Fibroblast of villous mesenchyme (primary cell): ENCODE results near the gene ROBO2. TPM values are rescaled to one million over a fixed set of nuclear protein-coding genes. Genes with fewer than 3 reads are reported as not detected.

ENCODE experiments used
- DNase-seq: peaks from one replicate; pipeline ENCODE4 v3.0.0-alpha.2; 2010; ENCODE audit warnings: low read depth
- H3K4me3 ChIP-seq: 2 replicates; pipeline ENCODE4 v1.5.1; 2011; ENCODE audit warnings: low read depth, mild to moderate bottlenecking, low read length
- CTCF ChIP-seq: IDR thresholded peaks from 2 replicates; pipeline ENCODE4 v1.5.1; 2012; ENCODE audit warnings: low read depth, mild to moderate bottlenecking, low read length; ENCODE audit not compliant: insufficient read depth
- total RNA-seq: library from RNA; depleted of rRNA; stranded (reverse); fragments of >200 nt; gene quantifications from 2 replicates; pipeline ENCODE4 v1.2.3, GENCODE V29; 2012

ROBO2 gene
- total RNA-seq: 3.0 and 6.1 TPM in 2 replicates

GRCh38 chr3:77039606-77040171 is at the start of gene ROBO2:
Gene ROBO2 (plus strand): TSS chr3:77040099. CDS start chr3:77040786, 687 bp downstream.
- H3K4me3 ChIP-seq: peak within 1 kb of the TSS; percentile 5
- no peak for TF ChIP-seq CTCF
- DNase-seq: peak; percentile 0

- no peak overlapping the region for H3K4me3 ChIP-seq
- no peak for TF ChIP-seq CTCF
- DNase-seq: no peak
Measured at GRCh38 chr3:76990606-76991005, 49.3 kb upstream of the ROBO2 start.

- no peak for DNase-seq
- TF ChIP-seq CTCF: no peak
- H3K4me3 ChIP-seq: no peak overlapping the region
Measured at GRCh38 chr3:76991165-76991564, 48.7 kb upstream of the ROBO2 start.

- TF ChIP-seq CTCF: no peak
- DNase-seq: no peak
- no peak overlapping the region for H3K4me3 ChIP-seq
Measured at GRCh38 chr3:76997733-76998132, 42.2 kb upstream of the ROBO2 start.

- H3K4me3 ChIP-seq: no peak overlapping the region
- no peak for TF ChIP-seq CTCF
- DNase-seq: no peak
Measured at GRCh38 chr3:76998555-76998954, 41.3 kb upstream of the ROBO2 start.

GRCh38 chr3:77001062-77001701 is 38.7 kb upstream of the ROBO2 start:
- no peak overlapping the region for H3K4me3 ChIP-seq
- TF ChIP-seq CTCF: no peak
- DNase-seq: no peak

GRCh38 chr3:77014226-77014625 is 25.7 kb upstream of the ROBO2 start:
- H3K4me3 ChIP-seq: no peak overlapping the region
- no peak for TF ChIP-seq CTCF
- DNase-seq: no peak
